ENCODE measurements around the gene LAD1. TPM values are rescaled to one million over a fixed set of nuclear protein-coding genes. Genes with fewer than 3 reads are reported as not detected.

LAD1 gene
- total RNA-seq, 1 donor from 2014 or later, result not detected

- DNase-seq (ENCODE audit: low read depth, low spot score), result no peak
- H3K4me3 Mint-ChIP-seq, result no peak overlapping the region
- peaks cover 3% of the 10 kb centered on the region for H3K27me3 Mint-ChIP-seq (ENCODE audit: low read depth)
- no peaks in the 10 kb centered on the region for H3K4me1 Mint-ChIP-seq
- TF ChIP-seq CTCF (conservative IDR thresholded peaks at IDR 0.05), result no peak
- H3K36me3 Mint-ChIP-seq (ENCODE audit: low read depth), result no peaks in the 10 kb centered on the region
- H3K9me3 Mint-ChIP-seq, result no peaks in the 10 kb centered on the region
- no peak overlapping the region for H3K27ac Mint-ChIP-seq (ENCODE audit: unreplicated experiment)
Measured at GRCh38 chr1:201378804-201379203, 20.3 kb downstream of the LAD1 start.

- Mint-ChIP-seq H3K4me3 (no peak within 1 kb of the TSS), H3K4me1 (no peaks in the 10 kb centered on the region), H3K27ac (ENCODE audit: unreplicated experiment) (no peak within 1 kb of the TSS), H3K27me3 (ENCODE audit: low read depth) (peaks cover 7% of the 10 kb centered on the region), H3K36me3 (ENCODE audit: low read depth) (no peaks in the 10 kb centered on the region), H3K9me3 (no peaks in the 10 kb centered on the region)
- no peak for TF ChIP-seq CTCF (conservative IDR thresholded peaks at IDR 0.05)
- DNase-seq (ENCODE audit: low read depth, low spot score), result no peak
Measured at GRCh38 chr1:201377611-201378092, 21.5 kb downstream of the LAD1 start, which contains the start of gene TNNT2. TSS of gene TNNT2 (minus strand) at chr1:201377680. CDS start at chr1:201373254, 4,426 bp downstream.

GRCh38 chr1:201376464-201377374 lies 22.4 kb downstream of the LAD1 start:
- H3K4me3 Mint-ChIP-seq, result no peak overlapping the region
- no peaks in the 10 kb centered on the region for H3K36me3 Mint-ChIP-seq (ENCODE audit: low read depth)
- H3K4me1 Mint-ChIP-seq, result no peaks in the 10 kb centered on the region
- peaks cover 14% of the 10 kb centered on the region for H3K27me3 Mint-ChIP-seq (ENCODE audit: low read depth)
- DNase-seq (ENCODE audit: low read depth, low spot score), result peak; percentile 62
- H3K9me3 Mint-ChIP-seq, result no peaks in the 10 kb centered on the region
- no peak overlapping the region for H3K27ac Mint-ChIP-seq (ENCODE audit: unreplicated experiment)
- TF ChIP-seq CTCF (conservative IDR thresholded peaks at IDR 0.05), result peak; percentile 68

- TF ChIP-seq CTCF (conservative IDR thresholded peaks at IDR 0.05), result no peak
- no peak for DNase-seq (ENCODE audit: low read depth, low spot score)
- H3K4me3 Mint-ChIP-seq, result no peak overlapping the region
- H3K4me1 Mint-ChIP-seq, result no peaks in the 10 kb centered on the region
- peaks cover 14% of the 10 kb centered on the region for H3K27me3 Mint-ChIP-seq (ENCODE audit: low read depth)
- no peaks in the 10 kb centered on the region for H3K36me3 Mint-ChIP-seq (ENCODE audit: low read depth)
- H3K9me3 Mint-ChIP-seq, result no peaks in the 10 kb centered on the region
- no peak overlapping the region for H3K27ac Mint-ChIP-seq (ENCODE audit: unreplicated experiment)
Measured at GRCh38 chr1:201376107-201376463, 23.0 kb downstream of the LAD1 start.

- H3K4me3 Mint-ChIP-seq, result no peak overlapping the region
Measured at GRCh38 chr1:201375169-201375568, 24.0 kb downstream of the LAD1 start.

More at GRCh38 chr1:201375169-201375568, 24.0 kb downstream of the LAD1 start:
- DNase-seq (ENCODE audit: low read depth, low spot score), result no peak
- H3K4me1 Mint-ChIP-seq, result no peaks in the 10 kb centered on the region
- TF ChIP-seq CTCF (conservative IDR thresholded peaks at IDR 0.05), result no peak
- no peak overlapping the region for H3K27ac Mint-ChIP-seq (ENCODE audit: unreplicated experiment)
- peaks cover 14% of the 10 kb centered on the region for H3K27me3 Mint-ChIP-seq (ENCODE audit: low read depth)
- no peaks in the 10 kb centered on the region for H3K9me3 Mint-ChIP-seq
- H3K36me3 Mint-ChIP-seq (ENCODE audit: low read depth), result no peaks in the 10 kb centered on the region
